Astrocyte of the spinal cord (primary cell): ENCODE data around the gene CELSR3.
A peak's percentile ranks its signal among the peaks of the same experiment; 100 is the strongest.

Experiments
- DNase-seq: peaks from one replicate; pipeline ENCODE4 v3.0.0; 2011; ENCODE audit warnings: low read depth, low spot score
- H3K4me3 ChIP-seq: 2 replicates; pipeline ENCODE4 v1.5.1; 2011; ENCODE audit warnings: low read depth, mild to moderate bottlenecking, low read length, moderate library complexity
- CTCF ChIP-seq: IDR thresholded peaks from 2 replicates; pipeline ENCODE4 v1.5.1; 2012; ENCODE audit warnings: low read depth, mild to moderate bottlenecking, low read length, inconsistent platforms
- in situ Hi-C: cut with HindIII; loops from 2 replicates; pipeline ENCODE4 v1.10.0; 2017; ENCODE audit warnings: low sequenced_read_pairs

The CELSR3 gene

GRCh38 chr3:48695393-48695753 lies 32.7 kb upstream of the CELSR3 start:
- in situ Hi-C loops = no loop called here
- TF ChIP-seq CTCF = no peak
- DNase-seq = peak; percentile 76
- peak overlapping the region; percentile 22 for H3K4me3 ChIP-seq

- DNase-seq = peak; percentile 85
- no peak for TF ChIP-seq CTCF
- peak overlapping the region; percentile 22 for H3K4me3 ChIP-seq
- in situ Hi-C loops = no loop called here
Measured at GRCh38 chr3:48694610-48695392, 32.1 kb upstream of the CELSR3 start.

GRCh38 chr3:48693826-48694225 lies 31.1 kb upstream of the CELSR3 start:
- TF ChIP-seq CTCF = no peak
- peak overlapping the region; percentile 22 for H3K4me3 ChIP-seq
- no peak for DNase-seq
- in situ Hi-C loops = no loop called here

- TF ChIP-seq CTCF = no peak
Measured at GRCh38 chr3:48692551-48692950, 29.9 kb upstream of the CELSR3 start.

GRCh38 chr3:48690846-48691458 lies 28.3 kb upstream of the CELSR3 start:
- in situ Hi-C loops = no loop called here
- no peak overlapping the region for H3K4me3 ChIP-seq
- no peak for TF ChIP-seq CTCF
- DNase-seq = no peak

More at GRCh38 chr3:48692551-48692950, 29.9 kb upstream of the CELSR3 start:
- in situ Hi-C loops = no loop called here
- H3K4me3 ChIP-seq = no peak overlapping the region
- DNase-seq = no peak

GRCh38 chr3:48689384-48689783 lies 26.7 kb upstream of the CELSR3 start:
- in situ Hi-C loops = no loop called here
- no peak for DNase-seq
- no peak for TF ChIP-seq CTCF
- no peak overlapping the region for H3K4me3 ChIP-seq
